Right lobe of liver (tissue), 4 donors: ENCODE data around the gene UXS1.

Source experiments
- POLR2A ChIP-seq: fragments of 450-650 bp; IDR thresholded peaks from one replicate; pipeline ENCODE4 v1.6.1; 2017; ENCODE audit warnings: antibody characterized with exemption, mild to moderate bottlenecking
- TF ChIP-seq, protein P1 (sequence below), 4 donors: fragments of 200-600 bp in 3 of 4; fragments of 450-650 bp in 1 of 4; IDR thresholded peaks; one replicate each; pipeline versions ENCODE4 v1.5.1 to v1.8.0; 2016 to 2022; ENCODE audit warnings: antibody characterized with exemption in 4 of 4, mild to moderate bottlenecking in 2 of 4
- donor health status: DM: no; HTN: no; CAD: no.
- donor health status: DM: no; HTN: no; CAD: no.
- donor health status: DM: no; HTN: yes; CAD: no.

DNA sequence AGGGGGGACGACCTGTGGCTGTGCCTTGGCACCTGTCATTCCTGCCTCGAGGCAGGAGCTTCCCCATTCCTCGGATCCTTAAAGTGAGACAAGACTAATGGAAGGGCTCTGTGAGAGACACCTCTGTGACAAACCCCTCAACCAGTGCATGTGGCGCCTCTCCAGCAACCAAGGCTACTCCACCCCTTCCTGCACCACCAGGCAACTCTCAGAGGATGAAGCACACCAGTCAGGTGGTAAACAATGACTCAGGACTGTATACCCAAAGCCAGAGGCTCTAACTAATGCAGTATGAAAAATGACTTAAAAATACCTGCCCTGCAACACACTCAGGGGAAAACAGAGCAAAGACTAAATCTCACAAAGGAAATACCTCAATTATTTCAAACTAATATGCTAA lies 136.9 kb downstream of the UXS1 start:
- TF ChIP-seq, protein P1, sequence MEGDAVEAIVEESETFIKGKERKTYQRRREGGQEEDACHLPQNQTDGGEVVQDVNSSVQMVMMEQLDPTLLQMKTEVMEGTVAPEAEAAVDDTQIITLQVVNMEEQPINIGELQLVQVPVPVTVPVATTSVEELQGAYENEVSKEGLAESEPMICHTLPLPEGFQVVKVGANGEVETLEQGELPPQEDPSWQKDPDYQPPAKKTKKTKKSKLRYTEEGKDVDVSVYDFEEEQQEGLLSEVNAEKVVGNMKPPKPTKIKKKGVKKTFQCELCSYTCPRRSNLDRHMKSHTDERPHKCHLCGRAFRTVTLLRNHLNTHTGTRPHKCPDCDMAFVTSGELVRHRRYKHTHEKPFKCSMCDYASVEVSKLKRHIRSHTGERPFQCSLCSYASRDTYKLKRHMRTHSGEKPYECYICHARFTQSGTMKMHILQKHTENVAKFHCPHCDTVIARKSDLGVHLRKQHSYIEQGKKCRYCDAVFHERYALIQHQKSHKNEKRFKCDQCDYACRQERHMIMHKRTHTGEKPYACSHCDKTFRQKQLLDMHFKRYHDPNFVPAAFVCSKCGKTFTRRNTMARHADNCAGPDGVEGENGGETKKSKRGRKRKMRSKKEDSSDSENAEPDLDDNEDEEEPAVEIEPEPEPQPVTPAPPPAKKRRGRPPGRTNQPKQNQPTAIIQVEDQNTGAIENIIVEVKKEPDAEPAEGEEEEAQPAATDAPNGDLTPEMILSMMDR (IDR thresholded peaks at IDR 0.05): no peak
- no peak for TF ChIP-seq POLR2A
